ENCODE data around the gene SCT. TPM values are rescaled to one million over a fixed set of nuclear protein-coding genes. Genes with fewer than 3 reads are reported as not detected.

Gene SCT
- total and polyA plus RNA-seq, 4 donors: not detected

- TF ChIP-seq HNF4A (conservative IDR thresholded peaks at IDR 0.05) (peak; percentile 16 to 39), NR2F2 (IDR thresholded peaks at IDR 0.05) (peak; percentile 31), RXRA (IDR thresholded peaks at IDR 0.05) (peak; percentile 44 to 61), MAX (IDR thresholded peaks at IDR 0.05) (no peak), GABPA (IDR thresholded peaks at IDR 0.05 in 1 of 2, conservative IDR thresholded peaks at IDR 0.05 in 1 of 2) (peak in 1 of 2 donors; percentile 82), FOXA1 (IDR thresholded peaks at IDR 0.05) (no peak), YY1 (IDR thresholded peaks at IDR 0.05) (peak; percentile 90), RAD21 (IDR thresholded peaks at IDR 0.05) (peak; percentile 46), TAF1 (conservative IDR thresholded peaks at IDR 0.05) (peak; percentile 78), SP1 (IDR thresholded peaks at IDR 0.05) (peak; percentile 75), HNF4G (IDR thresholded peaks at IDR 0.05) (no peak), EGR1 (IDR thresholded peaks at IDR 0.05; ENCODE audit: low read depth in 2 of 2) (peak in 1 of 2 donors; percentile 68)
- TF ChIP-seq, protein P1, sequence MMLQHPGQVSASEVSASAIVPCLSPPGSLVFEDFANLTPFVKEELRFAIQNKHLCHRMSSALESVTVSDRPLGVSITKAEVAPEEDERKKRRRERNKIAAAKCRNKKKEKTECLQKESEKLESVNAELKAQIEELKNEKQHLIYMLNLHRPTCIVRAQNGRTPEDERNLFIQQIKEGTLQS (IDR thresholded peaks at IDR 0.05): no peak
- TF ChIP-seq, protein P2, sequence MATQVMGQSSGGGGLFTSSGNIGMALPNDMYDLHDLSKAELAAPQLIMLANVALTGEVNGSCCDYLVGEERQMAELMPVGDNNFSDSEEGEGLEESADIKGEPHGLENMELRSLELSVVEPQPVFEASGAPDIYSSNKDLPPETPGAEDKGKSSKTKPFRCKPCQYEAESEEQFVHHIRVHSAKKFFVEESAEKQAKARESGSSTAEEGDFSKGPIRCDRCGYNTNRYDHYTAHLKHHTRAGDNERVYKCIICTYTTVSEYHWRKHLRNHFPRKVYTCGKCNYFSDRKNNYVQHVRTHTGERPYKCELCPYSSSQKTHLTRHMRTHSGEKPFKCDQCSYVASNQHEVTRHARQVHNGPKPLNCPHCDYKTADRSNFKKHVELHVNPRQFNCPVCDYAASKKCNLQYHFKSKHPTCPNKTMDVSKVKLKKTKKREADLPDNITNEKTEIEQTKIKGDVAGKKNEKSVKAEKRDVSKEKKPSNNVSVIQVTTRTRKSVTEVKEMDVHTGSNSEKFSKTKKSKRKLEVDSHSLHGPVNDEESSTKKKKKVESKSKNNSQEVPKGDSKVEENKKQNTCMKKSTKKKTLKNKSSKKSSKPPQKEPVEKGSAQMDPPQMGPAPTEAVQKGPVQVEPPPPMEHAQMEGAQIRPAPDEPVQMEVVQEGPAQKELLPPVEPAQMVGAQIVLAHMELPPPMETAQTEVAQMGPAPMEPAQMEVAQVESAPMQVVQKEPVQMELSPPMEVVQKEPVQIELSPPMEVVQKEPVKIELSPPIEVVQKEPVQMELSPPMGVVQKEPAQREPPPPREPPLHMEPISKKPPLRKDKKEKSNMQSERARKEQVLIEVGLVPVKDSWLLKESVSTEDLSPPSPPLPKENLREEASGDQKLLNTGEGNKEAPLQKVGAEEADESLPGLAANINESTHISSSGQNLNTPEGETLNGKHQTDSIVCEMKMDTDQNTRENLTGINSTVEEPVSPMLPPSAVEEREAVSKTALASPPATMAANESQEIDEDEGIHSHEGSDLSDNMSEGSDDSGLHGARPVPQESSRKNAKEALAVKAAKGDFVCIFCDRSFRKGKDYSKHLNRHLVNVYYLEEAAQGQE (IDR thresholded peaks at IDR 0.05): peak; percentile 76
Measured at GRCh38 chr11:615504-616319, 11.3 kb downstream of the SCT start, which contains the start of gene IRF7. IRF7 (minus strand) TSS chr11:615950; CDS start chr11:615364, 586 bp downstream.

DNA sequence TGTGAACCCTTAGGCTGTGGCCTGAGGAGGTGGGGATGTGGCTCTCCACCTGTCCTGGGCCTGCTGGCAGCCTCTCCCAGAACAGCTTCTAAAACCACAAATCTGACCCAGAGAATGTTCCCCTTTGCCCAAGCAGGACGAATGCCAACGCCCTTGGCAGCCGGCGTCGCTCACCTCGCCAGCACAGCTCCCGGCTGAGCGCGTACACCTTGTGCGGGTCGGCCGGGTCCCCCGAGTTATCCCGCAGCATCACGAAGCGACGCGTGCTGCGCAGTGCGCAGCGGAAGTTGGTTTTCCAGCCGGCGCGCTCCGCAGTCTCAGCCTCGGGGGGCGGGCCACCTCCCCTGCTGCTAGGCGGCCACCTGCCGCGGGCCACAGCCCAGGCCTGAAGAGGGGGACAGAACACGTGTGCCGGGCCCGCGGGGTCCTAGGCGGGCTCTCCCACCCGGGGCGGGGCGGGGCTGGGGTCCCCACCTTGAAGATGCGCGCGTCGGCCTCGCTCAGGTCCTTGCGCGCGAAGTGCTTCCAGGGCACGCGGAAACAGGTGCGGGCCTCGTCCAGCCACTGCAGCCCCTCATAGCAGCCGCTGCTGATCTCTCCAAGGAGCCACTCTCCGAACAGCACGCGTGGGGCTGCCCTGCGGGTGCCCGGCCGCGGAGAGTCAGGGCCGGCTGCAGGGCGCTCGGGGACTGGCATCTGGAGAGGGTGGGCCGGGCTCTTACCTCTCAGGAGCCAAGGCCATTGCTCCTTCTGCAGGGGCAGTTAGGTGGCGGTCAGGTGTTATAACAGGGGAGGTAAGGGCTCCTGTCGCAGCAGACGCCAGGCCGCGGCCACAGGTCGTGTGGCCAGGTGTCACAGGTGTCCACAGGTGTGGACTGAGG, 12.1 kb downstream of the SCT start:
- Histone ChIP-seq H3K36me3 (ENCODE audit: control insufficient read depth in 4 of 4, insufficient read depth in 3 of 4, low read depth in 1 of 4, low read length in 3 of 4) (peaks cover 3 to 24% (median 11%) of the 10 kb centered on the region in 4 donors), H3K27ac (ENCODE audit: low read depth in 1 of 2, low read length in 2 of 2) (peak overlapping the region; percentile 80 to 98), H3K4me3 (ENCODE audit: low read depth in 1 of 3, low read length in 3 of 3) (peak overlapping the region; percentile 68 to 91 (median 70)), H3K9me3 (ENCODE audit: control insufficient read depth in 4 of 4, low read length in 3 of 4) (no peaks in the 10 kb centered on the region), H3K4me1 (ENCODE audit: control insufficient read depth in 4 of 4, insufficient read depth in 4 of 4, low read length in 3 of 4) (peaks cover 20 to 66% (median 56%) of the 10 kb centered on the region in 4 donors), H3K9ac (ENCODE audit: low read depth in 1 of 2, low read length in 2 of 2) (peak overlapping the region; percentile 51 to 96), H3K27me3 (ENCODE audit: control insufficient read depth in 4 of 4, insufficient read depth in 4 of 4, low read length in 3 of 4) (no peaks in the 10 kb centered on the region)
- 24% methylated on average over 68 of the region's 68 CpGs for WGBS
- DNase-seq (ENCODE audit: low spot score): no peak
- TF ChIP-seq MAX (IDR thresholded peaks at IDR 0.05) (peak; percentile 26), ZBTB33 (IDR thresholded peaks at IDR 0.05) (no peak), HNF4A (conservative IDR thresholded peaks at IDR 0.05) (peak; percentile 32 to 54), EGR1 (IDR thresholded peaks at IDR 0.05; ENCODE audit: low read depth in 2 of 2) (no peak), RXRA (IDR thresholded peaks at IDR 0.05) (peak; percentile 81 to 83), RAD21 (IDR thresholded peaks at IDR 0.05) (peak in 1 of 2 donors; percentile 29), JUND (IDR thresholded peaks at IDR 0.05) (no peak), NR2F2 (IDR thresholded peaks at IDR 0.05) (no peak), TAF1 (conservative IDR thresholded peaks at IDR 0.05) (no peak), GABPA (IDR thresholded peaks at IDR 0.05 in 1 of 2, conservative IDR thresholded peaks at IDR 0.05 in 1 of 2) (no peak), SP1 (IDR thresholded peaks at IDR 0.05) (peak; percentile 79)
- TF ChIP-seq, protein P2 (IDR thresholded peaks at IDR 0.05): no peak

More at GRCh38 chr11:615504-616319, 11.3 kb downstream of the SCT start, which contains the start of gene IRF7:
- Histone ChIP-seq H3K9me3 (ENCODE audit: control insufficient read depth in 4 of 4, low read length in 3 of 4) (no peaks in the 10 kb centered on the region), H3K9ac (ENCODE audit: low read depth in 1 of 2, low read length in 2 of 2) (peak within 1 kb of the TSS; percentile 51 to 96), H3K27me3 (ENCODE audit: control insufficient read depth in 4 of 4, insufficient read depth in 4 of 4, low read length in 3 of 4) (no peaks in the 10 kb centered on the region), H3K36me3 (ENCODE audit: control insufficient read depth in 4 of 4, insufficient read depth in 3 of 4, low read depth in 1 of 4, low read length in 3 of 4) (peaks cover 3 to 19% (median 11%) of the 10 kb centered on the region in 4 donors), H3K27ac (ENCODE audit: low read depth in 1 of 2, low read length in 2 of 2) (peak within 1 kb of the TSS; percentile 80 to 98), H3K4me3 (ENCODE audit: low read depth in 1 of 3, low read length in 3 of 3) (peak within 1 kb of the TSS; percentile 68 to 91 (median 70)), H3K4me1 (ENCODE audit: control insufficient read depth in 4 of 4, insufficient read depth in 4 of 4, low read length in 3 of 4) (peaks cover 15 to 58% (median 47%) of the 10 kb centered on the region in 4 donors)
- 6% methylated on average over 66 of the region's 66 CpGs for WGBS
- peak; percentile 88 for DNase-seq (ENCODE audit: low spot score)
